Measurements from ENCODE around the gene ABCF3. TPM values are rescaled to one million over a fixed set of nuclear protein-coding genes. Genes with fewer than 3 reads are reported as not detected.

Gene ABCF3
- total and polyA plus RNA-seq, 2 donors from 2014 or later = 49.1 to 69.0 TPM

DNA sequence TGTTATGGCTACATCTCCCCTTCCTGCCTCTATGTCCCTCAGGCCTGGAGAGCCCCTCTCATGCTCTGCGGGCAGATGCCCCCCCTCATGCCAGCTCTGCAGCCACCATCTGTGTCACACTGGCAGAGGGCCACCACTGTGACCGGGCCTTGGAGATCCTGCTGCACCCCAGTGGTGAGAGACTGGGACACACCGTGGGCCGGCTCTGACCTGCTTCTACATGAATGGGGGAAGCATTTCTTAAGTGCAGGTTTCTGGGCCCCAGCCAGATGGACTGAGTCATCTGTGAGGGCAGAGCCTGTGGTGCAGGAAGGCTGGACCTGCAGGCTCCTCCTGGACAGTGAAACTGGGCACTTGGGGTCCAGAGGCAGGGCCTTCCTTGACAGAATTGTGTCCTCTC is 48.2 kb downstream of the ABCF3 start:
- no peak overlapping the region for H3K4me3 ChIP-seq (ENCODE audit: low read length in 3 of 3)
- H3K36me3 ChIP-seq (ENCODE audit: control insufficient read depth in 2 of 3, insufficient read depth in 3 of 3, low read length in 3 of 3) = no peaks in the 10 kb centered on the region
- H3K27me3 ChIP-seq (ENCODE audit: control insufficient read depth, insufficient read depth, low read length) = peaks cover 16% of the 10 kb centered on the region
- TF ChIP-seq, protein P1, sequence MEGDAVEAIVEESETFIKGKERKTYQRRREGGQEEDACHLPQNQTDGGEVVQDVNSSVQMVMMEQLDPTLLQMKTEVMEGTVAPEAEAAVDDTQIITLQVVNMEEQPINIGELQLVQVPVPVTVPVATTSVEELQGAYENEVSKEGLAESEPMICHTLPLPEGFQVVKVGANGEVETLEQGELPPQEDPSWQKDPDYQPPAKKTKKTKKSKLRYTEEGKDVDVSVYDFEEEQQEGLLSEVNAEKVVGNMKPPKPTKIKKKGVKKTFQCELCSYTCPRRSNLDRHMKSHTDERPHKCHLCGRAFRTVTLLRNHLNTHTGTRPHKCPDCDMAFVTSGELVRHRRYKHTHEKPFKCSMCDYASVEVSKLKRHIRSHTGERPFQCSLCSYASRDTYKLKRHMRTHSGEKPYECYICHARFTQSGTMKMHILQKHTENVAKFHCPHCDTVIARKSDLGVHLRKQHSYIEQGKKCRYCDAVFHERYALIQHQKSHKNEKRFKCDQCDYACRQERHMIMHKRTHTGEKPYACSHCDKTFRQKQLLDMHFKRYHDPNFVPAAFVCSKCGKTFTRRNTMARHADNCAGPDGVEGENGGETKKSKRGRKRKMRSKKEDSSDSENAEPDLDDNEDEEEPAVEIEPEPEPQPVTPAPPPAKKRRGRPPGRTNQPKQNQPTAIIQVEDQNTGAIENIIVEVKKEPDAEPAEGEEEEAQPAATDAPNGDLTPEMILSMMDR (IDR thresholded peaks at IDR 0.05; ENCODE audit: borderline replicate concordance, extremely low read depth, insufficient read depth) = no peak
- FAIRE-seq (no peak), DNase-seq (peak in 1 of 5 donors; percentile 95)
- H3K9ac ChIP-seq (ENCODE audit: low read length in 3 of 3) = no peak overlapping the region
- intact Hi-C loops (cut with DNase I) = no loop called here
- H3K9me3 ChIP-seq (ENCODE audit: control insufficient read depth in 2 of 3, insufficient read depth in 1 of 3, low read length in 3 of 3) = no peaks in the 10 kb centered on the region
- no peak overlapping the region for H3K27ac ChIP-seq (ENCODE audit: low read depth in 2 of 2, low read length in 2 of 2)
- H3K4me1 ChIP-seq (ENCODE audit: control insufficient read depth in 2 of 3, insufficient read depth in 2 of 3, low read depth in 1 of 3, low read length in 3 of 3) = peaks cover 0 to 12% (median 0%) of the 10 kb centered on the region in 3 donors

DNA sequence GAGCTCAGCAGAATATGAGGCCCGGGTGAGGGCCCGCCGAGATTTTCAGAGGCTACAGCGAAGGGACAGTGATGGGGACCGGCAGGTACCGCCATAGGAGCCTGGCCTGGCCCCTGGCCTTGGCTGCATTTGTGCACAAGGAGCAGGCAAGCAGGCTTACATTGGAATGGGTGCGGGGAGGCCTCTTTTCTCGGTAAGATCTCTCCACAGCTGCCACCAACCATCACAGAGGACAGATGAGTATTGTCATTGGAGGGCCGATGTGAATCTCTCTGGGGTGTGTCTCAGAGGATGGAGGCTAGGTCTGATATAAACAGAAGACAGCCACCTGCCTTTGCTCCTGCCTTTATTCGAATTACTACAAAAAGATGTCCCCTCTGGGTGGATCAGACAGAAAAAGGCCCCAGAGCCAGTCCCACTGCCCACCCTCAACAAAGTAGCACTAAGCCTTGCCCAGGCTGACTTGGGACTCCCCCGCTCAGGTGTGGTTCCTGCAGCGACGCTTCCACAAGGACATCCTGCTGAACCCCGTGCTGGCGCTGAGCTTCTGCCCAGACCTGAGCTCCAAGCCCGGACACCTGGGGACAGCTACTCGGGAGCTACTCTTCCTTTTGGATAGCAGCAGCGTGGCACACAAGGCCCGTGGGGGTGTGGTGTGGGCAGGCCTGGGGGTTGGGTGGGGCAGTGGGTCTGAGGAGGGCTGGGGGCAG is 48.8 kb downstream of the ABCF3 start:
- Histone ChIP-seq H3K27ac (ENCODE audit: low read depth in 2 of 2, low read length in 2 of 2) (no peak overlapping the region), H3K27me3 (ENCODE audit: control insufficient read depth, insufficient read depth, low read length) (peaks cover 16% of the 10 kb centered on the region), H3K9ac (ENCODE audit: low read length in 3 of 3) (no peak overlapping the region), H3K4me3 (ENCODE audit: low read length in 3 of 3) (no peak overlapping the region), H3K9me3 (ENCODE audit: control insufficient read depth in 2 of 3, insufficient read depth in 1 of 3, low read length in 3 of 3) (no peaks in the 10 kb centered on the region), H3K4me1 (ENCODE audit: control insufficient read depth in 2 of 3, insufficient read depth in 2 of 3, low read depth in 1 of 3, low read length in 3 of 3) (peaks cover 0 to 8% (median 0%) of the 10 kb centered on the region in 3 donors), H3K36me3 (ENCODE audit: control insufficient read depth in 2 of 3, insufficient read depth in 3 of 3, low read length in 3 of 3) (no peaks in the 10 kb centered on the region)
- intact Hi-C loops (cut with DNase I) = no loop called here
- no peak for FAIRE-seq
- DNase-seq = no peak
- TF ChIP-seq, protein P1 (IDR thresholded peaks at IDR 0.05; ENCODE audit: borderline replicate concordance, extremely low read depth, insufficient read depth) = no peak

DNA sequence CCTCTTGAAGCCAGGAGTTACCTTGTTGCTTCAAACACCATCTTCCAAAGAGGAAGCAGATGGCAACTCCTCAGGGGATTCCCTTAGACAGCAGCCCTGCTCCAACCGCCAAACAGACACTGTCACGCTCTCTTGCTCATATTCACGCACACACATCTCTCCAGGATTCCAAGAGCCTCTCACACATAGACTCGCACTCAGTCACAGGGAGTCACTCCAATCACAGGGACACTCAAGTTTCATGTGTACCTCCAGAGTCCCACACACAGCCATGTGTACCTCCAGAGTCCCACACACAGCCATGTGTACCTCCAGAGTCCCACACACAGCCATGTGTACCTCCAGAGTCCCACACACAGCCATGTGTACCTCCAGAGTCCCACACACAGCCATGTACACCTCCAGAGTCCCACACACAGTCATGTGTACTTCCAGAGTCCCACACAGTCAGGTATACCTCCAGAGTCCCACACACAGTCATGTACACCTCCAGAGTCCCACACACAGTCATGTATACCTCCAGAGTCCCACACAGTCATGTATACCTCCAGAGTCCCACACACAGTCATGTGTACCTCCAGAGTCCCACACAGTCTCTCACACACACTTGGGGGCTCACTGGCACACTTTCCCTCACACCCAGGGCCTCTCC is 49.5 kb downstream of the ABCF3 start:
- Histone ChIP-seq H3K36me3 (ENCODE audit: control insufficient read depth in 2 of 3, insufficient read depth in 3 of 3, low read length in 3 of 3) (no peaks in the 10 kb centered on the region), H3K4me1 (ENCODE audit: control insufficient read depth in 2 of 3, insufficient read depth in 2 of 3, low read depth in 1 of 3, low read length in 3 of 3) (peaks cover 0 to 4% (median 0%) of the 10 kb centered on the region in 3 donors), H3K4me3 (ENCODE audit: low read length in 3 of 3) (no peak overlapping the region), H3K9me3 (ENCODE audit: control insufficient read depth in 2 of 3, insufficient read depth in 1 of 3, low read length in 3 of 3) (no peaks in the 10 kb centered on the region), H3K9ac (ENCODE audit: low read length in 3 of 3) (no peak overlapping the region), H3K27me3 (ENCODE audit: control insufficient read depth, insufficient read depth, low read length) (peaks cover 16% of the 10 kb centered on the region), H3K27ac (ENCODE audit: low read depth in 2 of 2, low read length in 2 of 2) (no peak overlapping the region)
- intact Hi-C loops (cut with DNase I) = no loop called here
- DNase-seq (no peak), FAIRE-seq (no peak)
- TF ChIP-seq, protein P1 (IDR thresholded peaks at IDR 0.05; ENCODE audit: borderline replicate concordance, extremely low read depth, insufficient read depth) = no peak
